Left renal pelvis (tissue), 4 donors: Measurements from ENCODE around the gene GALNT7. TPM values are rescaled to one million over a fixed set of nuclear protein-coding genes. Genes with fewer than 3 reads are reported as not detected.

Source experiments
- polyA plus RNA-seq, 4 donors: library from polyadenylated mRNA; unstranded; fragments of 120-200 nt; gene quantifications; one replicate each; pipeline ENCODE4 v1.2.1, GENCODE V29; 2013; ENCODE audit not compliant: insufficient read length in 4 of 4

GALNT7 gene
- polyA plus RNA-seq, 4 donors, result 15.8 to 42.0 (median 36.1) TPM

Other genes starting within 250 kb of the GALNT7 start
- gene HMGB2, start 165.5 kb downstream of the GALNT7 start, polyA plus RNA-seq, result 100 to 1,000 TPM; 263 to 393 (median 349) TPM
- gene SAP30, start 202.1 kb downstream of the GALNT7 start, polyA plus RNA-seq, result 10 to 100 TPM; 10.9 to 14.1 (median 13.3) TPM
- gene SCRG1, start 230.3 kb downstream of the GALNT7 start, polyA plus RNA-seq, result under 1 TPM; 0.31 to 0.66 (median 0.57) TPM